Muscle layer of duodenum (tissue), 2 donors: Measurements from ENCODE around the gene WFIKKN1.
"Not testable (repeated sequence)": the region's sequence is repeated elsewhere in the genome, so short reads cannot be mapped to it uniquely, and the experiment has no call there.

Experiments
- H3K27ac ChIP-seq: one replicate; pipeline ENCODE4 v1.7.0; 2013; ENCODE audit warnings: mild to moderate bottlenecking, low read length
- H3K27me3 ChIP-seq: one replicate; pipeline ENCODE4 v1.7.0; 2013; ENCODE audit warnings: low read depth, mild to moderate bottlenecking, control low read depth, low read length
- H3K36me3 ChIP-seq, 2 donors: one replicate each; pipeline ENCODE4 v1.7.0; 2013; ENCODE audit warnings: low read length in 2 of 2, control low read depth in 1 of 2, mild to moderate bottlenecking in 1 of 2; ENCODE audit not compliant: insufficient read depth in 2 of 2, control insufficient read depth in 1 of 2
- H3K4me1 ChIP-seq, 2 donors: one replicate each; pipeline ENCODE4 v1.7.0; 2013; ENCODE audit warnings: low read length in 2 of 2, mild to moderate bottlenecking in 2 of 2, control low read depth in 1 of 2, moderate library complexity in 1 of 2; ENCODE audit not compliant: insufficient read depth in 2 of 2, control insufficient read depth in 1 of 2
- H3K4me3 ChIP-seq, 2 donors: one replicate each; pipeline ENCODE4 v1.7.0; 2013; ENCODE audit warnings: low read length in 2 of 2, low read depth in 1 of 2, mild to moderate bottlenecking in 1 of 2
- H3K9me3 ChIP-seq, 2 donors: one replicate each; pipeline ENCODE4 v1.7.0; 2013; ENCODE audit warnings: low read length in 2 of 2, control low read depth in 1 of 2, mild to moderate bottlenecking in 1 of 2; ENCODE audit not compliant: control insufficient read depth in 1 of 2
- donor health status: healthy.

WFIKKN1 gene

DNA sequence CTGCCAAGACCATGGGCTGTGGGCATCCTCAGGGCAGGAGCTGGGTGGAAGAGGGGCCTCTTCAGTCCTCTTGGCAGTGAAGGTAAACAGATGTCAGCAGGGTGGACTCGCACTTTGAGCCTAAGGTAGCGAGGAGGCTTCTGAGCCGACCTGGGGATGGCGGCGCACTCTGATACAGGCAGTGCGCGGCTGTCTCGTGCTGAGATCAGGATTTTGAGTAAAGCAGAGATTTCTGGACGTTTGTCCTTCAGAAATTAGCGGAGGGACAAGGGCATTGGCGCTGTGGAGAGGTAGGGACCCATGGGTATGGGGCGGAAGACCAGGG, 34.1 kb upstream of the WFIKKN1 start:
- H3K27me3 ChIP-seq: no peaks in the 10 kb centered on the region
- H3K4me1 ChIP-seq: peaks cover 7 to 8% of the 10 kb centered on the region in 2 donors
- H3K36me3 ChIP-seq: peaks cover 0 to 11% of the 10 kb centered on the region in 2 donors
- no peak overlapping the region for H3K4me3 ChIP-seq
- no peaks in the 10 kb centered on the region for H3K9me3 ChIP-seq
- H3K27ac ChIP-seq: no peak overlapping the region

DNA sequence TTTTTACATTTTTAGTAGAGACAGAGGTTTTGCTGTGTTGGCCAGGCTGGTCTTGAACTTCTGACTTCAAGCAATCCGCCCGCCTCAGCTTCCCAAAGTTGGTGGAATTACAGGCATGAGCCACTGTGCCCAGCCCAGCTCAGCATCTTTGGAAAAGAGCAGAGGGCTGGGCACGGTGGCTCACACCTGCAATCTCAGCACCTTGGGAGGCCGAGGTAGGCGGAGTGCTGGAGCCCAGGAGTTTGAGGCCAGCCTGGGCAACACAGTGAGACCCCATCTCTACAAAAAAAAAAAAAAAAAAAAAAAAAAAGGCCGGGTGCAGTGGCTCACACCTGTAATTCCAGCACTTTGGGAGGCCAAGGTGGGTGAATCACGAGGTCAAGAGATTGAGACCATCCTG, 33.1 kb upstream of the WFIKKN1 start:
- not testable (repeated sequence) for H3K4me1 ChIP-seq, H3K27me3 ChIP-seq, H3K27ac ChIP-seq, H3K4me3 ChIP-seq, H3K9me3 ChIP-seq
- peaks cover 0 to 11% of the 10 kb centered on the region in 2 donors for H3K36me3 ChIP-seq

DNA sequence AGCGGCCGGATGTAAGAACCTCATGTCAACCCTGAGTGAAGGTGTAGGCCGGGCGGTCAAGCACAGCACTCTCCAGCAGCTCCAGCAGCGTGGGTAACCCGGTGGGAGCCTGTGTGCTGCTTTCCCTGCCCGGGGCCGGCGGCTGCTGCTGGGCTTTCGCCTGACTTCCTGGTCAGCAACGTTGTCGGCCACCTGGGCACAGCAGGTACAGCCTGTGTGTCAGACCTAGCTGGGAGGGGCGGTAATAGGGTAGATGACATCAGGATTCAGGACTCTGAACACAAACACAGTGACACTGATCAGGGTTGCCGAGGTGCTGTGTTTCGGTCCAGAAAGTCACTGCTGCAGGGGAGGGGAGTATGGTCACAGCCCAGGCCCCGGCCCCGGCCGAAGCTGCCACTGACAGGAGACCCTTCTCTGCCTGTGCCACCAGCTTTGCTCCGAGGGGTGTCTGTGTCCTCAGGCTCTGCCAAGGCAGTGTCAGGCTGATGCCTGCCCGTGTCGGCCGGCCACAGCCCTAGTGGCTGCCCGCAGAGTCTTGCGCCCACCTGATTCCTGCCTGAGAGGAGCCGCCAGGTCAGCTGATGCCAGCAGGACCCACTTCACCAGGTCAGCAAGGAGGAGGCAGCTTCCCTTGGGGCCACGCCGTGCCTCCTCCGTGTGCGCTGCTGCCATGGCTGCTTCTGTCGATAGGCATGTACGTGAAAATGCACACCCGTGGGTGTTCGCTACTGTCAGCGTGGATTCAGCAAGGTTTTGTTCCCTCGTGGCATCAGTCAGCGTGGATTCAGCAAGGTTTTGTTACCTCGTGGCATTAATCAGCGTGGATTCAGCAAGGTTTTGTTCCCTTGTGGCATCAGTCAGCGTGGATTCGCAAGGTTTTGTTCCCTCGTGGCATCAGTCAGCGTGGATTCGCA, 31.7 kb upstream of the WFIKKN1 start:
- Histone ChIP-seq H3K36me3 (peaks cover 0 to 11% of the 10 kb centered on the region in 2 donors), H3K27ac (no peak overlapping the region), H3K9me3 (no peaks in the 10 kb centered on the region), H3K27me3 (no peaks in the 10 kb centered on the region), H3K4me1 (no peaks in the 10 kb centered on the region), H3K4me3 (no peak overlapping the region)

- no peaks in the 10 kb centered on the region for H3K27me3 ChIP-seq
- peaks cover 0 to 11% of the 10 kb centered on the region in 2 donors for H3K36me3 ChIP-seq
- H3K4me3 ChIP-seq: no peak overlapping the region
- H3K9me3 ChIP-seq: peaks cover 0 to 6% of the 10 kb centered on the region in 2 donors
- no peak overlapping the region for H3K27ac ChIP-seq
- H3K4me1 ChIP-seq: no peaks in the 10 kb centered on the region
These were observed 30.0 kb upstream of the WFIKKN1 start for GRCh38 chr16:600781-601180.

DNA sequence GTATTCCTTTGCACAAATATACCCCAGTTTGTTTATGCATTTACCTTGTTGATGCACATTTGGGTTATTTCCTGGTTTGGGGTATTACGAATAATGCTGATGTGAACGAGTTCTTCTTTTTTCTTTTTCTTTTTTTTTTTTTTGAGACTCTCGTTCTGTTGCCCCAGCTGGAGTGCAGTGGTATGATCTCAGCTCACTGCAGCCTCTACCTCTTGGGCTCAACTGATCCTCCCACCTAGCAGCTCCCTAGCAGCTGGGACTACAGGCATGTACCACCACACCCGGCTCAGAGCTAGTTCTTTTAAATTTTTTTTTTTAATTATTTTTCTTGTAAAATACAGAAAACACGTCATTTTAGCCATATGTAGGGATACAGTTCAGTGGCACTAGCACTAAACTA, 26.9 kb upstream of the WFIKKN1 start:
- H3K9me3 ChIP-seq: peaks cover 0 to 6% of the 10 kb centered on the region in 2 donors
- H3K27me3 ChIP-seq: no peaks in the 10 kb centered on the region
- H3K36me3 ChIP-seq: peaks cover 0 to 13% of the 10 kb centered on the region in 2 donors
- no peak overlapping the region for H3K27ac ChIP-seq
- no peak overlapping the region for H3K4me3 ChIP-seq
- no peaks in the 10 kb centered on the region for H3K4me1 ChIP-seq

GRCh38 chr16:606656-607307, 24.0 kb upstream of the WFIKKN1 start:
- Histone ChIP-seq H3K4me1 (peaks cover 0 to 10% of the 10 kb centered on the region in 2 donors), H3K36me3 (peaks cover 0 to 4% of the 10 kb centered on the region in 2 donors), H3K27ac (no peak overlapping the region), H3K4me3 (no peak overlapping the region), H3K9me3 (peaks cover 0 to 6% of the 10 kb centered on the region in 2 donors), H3K27me3 (no peaks in the 10 kb centered on the region)

DNA sequence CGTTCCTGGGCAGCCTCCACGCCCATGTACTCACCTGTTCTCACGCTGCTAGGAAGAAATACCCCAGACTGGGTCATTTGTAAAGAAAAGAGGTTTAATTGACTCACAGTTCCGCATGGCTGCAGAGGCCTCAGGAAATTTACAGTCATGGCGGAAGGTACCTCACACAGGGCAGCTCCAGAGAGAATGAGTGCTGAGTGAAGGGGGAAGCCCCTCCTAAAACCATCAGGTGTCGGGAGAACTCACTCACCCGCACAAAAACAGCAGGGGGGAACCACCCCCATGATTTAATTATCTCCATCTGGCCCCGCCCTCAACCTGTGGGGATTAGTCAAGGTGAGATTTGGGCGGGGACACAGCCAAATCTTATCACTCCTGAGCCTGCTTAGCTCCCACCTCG, 22.8 kb upstream of the WFIKKN1 start:
- Histone ChIP-seq H3K36me3 (peaks cover 0 to 4% of the 10 kb centered on the region in 2 donors), H3K27ac (no peak overlapping the region)

GRCh38 chr16:609316-609715, 21.5 kb upstream of the WFIKKN1 start:
- no peak overlapping the region for H3K4me3 ChIP-seq
- peaks cover 0 to 6% of the 10 kb centered on the region in 2 donors for H3K9me3 ChIP-seq
- peaks cover 0 to 4% of the 10 kb centered on the region in 2 donors for H3K36me3 ChIP-seq
- no peaks in the 10 kb centered on the region for H3K27me3 ChIP-seq
- peaks cover 0 to 10% of the 10 kb centered on the region in 2 donors for H3K4me1 ChIP-seq
- no peak overlapping the region for H3K27ac ChIP-seq

More for the DNA sequence above, 22.8 kb upstream of the WFIKKN1 start:
- H3K9me3 ChIP-seq: peaks cover 0 to 6% of the 10 kb centered on the region in 2 donors
- H3K4me3 ChIP-seq: no peak overlapping the region
- peaks cover 0 to 10% of the 10 kb centered on the region in 2 donors for H3K4me1 ChIP-seq
- H3K27me3 ChIP-seq: no peaks in the 10 kb centered on the region

DNA sequence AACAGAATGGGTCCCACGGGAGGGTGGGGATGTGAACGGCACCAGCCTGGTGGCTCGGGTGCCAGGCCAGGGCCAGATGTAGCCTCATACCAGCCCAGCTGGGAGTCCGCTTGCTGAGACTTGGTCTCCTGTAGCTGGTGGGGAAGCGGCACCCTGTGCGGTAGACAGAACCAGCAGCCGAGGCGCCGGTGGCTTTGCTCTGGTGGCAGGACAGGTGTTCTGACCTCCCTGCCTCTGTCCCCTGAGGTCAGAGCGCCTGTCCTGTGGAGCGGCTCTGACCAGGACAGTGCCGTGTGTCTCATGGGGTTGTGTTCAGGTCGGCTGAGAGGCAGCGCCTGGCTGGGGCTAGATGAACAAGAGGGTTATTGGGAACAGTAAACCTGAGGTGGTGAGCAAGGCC, 20.8 kb upstream of the WFIKKN1 start:
- Histone ChIP-seq H3K36me3 (peaks cover 0 to 4% of the 10 kb centered on the region in 2 donors), H3K27me3 (no peaks in the 10 kb centered on the region), H3K9me3 (peaks cover 0 to 5% of the 10 kb centered on the region in 2 donors), H3K4me1 (peaks cover 0 to 10% of the 10 kb centered on the region in 2 donors), H3K4me3 (no peak overlapping the region), H3K27ac (no peak overlapping the region)

DNA sequence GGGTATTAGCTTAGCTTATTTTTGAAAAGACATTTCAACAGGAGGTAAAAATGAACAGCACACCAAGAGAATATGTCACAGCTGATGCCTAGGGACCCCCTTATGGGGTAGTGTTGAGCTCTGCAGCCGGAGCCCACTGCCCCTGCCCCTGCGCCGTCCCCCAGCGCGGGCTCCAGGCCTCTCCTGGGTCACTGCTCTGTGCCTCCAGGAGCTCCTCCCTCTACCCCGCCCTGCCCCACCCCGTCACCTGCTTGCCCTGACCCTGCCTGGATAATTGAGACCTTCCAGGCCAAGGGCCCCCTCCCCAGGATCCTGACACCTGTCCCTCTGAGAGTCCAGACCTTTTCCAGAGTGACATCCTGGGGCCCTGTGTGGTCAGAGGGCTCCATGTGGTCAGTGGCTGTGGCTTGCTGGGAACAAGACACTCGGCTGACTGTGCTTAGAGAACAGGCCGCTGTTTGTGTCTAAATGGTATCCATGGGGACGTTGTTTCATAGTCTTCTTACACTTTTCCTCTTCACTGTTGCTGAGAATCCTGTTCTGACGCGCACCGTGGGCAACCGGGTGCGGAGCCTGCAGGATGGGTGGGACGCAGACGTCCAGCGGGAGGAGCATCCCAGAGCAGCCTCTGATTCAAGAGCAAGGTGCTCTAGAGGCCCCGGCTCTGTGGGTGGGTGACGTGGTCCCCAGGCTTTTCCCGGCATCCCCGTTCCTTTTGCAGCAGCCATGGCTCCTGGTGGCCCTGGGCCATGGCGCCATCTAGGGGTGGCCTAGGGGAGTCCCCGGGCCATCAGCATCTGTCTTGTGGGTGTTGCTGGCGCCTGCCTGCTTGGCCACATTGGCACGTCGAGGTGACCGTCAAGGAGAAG, 20.0 kb upstream of the WFIKKN1 start:
- Histone ChIP-seq H3K9me3 (no peaks in the 10 kb centered on the region), H3K36me3 (peaks cover 0 to 4% of the 10 kb centered on the region in 2 donors), H3K27me3 (no peaks in the 10 kb centered on the region), H3K4me3 (no peak overlapping the region), H3K4me1 (peaks cover 0 to 10% of the 10 kb centered on the region in 2 donors), H3K27ac (no peak overlapping the region)

DNA sequence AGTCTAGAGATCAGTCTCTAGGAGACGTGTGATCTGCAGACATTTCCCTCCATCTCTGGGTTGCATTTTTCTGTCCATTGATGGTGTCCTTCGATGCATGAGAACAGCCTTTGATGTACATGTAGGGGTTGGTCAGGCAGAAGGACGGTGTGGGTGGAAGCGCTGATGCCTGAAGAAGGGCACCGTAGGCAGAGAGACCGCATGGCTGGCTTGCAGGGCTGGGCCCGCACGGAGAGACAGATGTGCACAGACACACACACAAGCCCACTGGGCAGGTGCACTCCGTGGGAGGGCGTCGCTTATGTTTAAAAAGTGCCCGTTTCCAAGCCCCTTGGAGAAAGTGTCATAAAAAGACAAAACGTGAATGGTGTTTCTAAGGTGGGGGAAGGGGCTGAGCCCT, 15.7 kb upstream of the WFIKKN1 start:
- Histone ChIP-seq H3K36me3 (peaks cover 0 to 6% of the 10 kb centered on the region in 2 donors), H3K9me3 (no peaks in the 10 kb centered on the region), H3K4me3 (no peak overlapping the region), H3K4me1 (peaks cover 0 to 9% of the 10 kb centered on the region in 2 donors), H3K27ac (no peak overlapping the region), H3K27me3 (no peaks in the 10 kb centered on the region)
